HG03354 (cell line): Measurements from ENCODE around the gene TAMALIN.

Experiments
- ATAC-seq: cut with Tn5 transposase; IDR thresholded peaks from one replicate; pipeline ENCODE4 v1.9.1; 2021; ENCODE audit warnings: mild to moderate bottlenecking; ENCODE audit not compliant: unreplicated experiment, poor library complexity, severe bottlenecking

The TAMALIN gene

GRCh38 chr12:52062167-52063081 lies 55.7 kb downstream of the TAMALIN start:
- ATAC-seq = no peak

- ATAC-seq = no peak
These were observed 56.6 kb downstream of the TAMALIN start for GRCh38 chr12:52063082-52063924.

GRCh38 chr12:52063981-52064649 lies 57.4 kb downstream of the TAMALIN start:
- no peak for ATAC-seq
